ENCODE data around the gene VPS16.

The VPS16 gene

GRCh38 chr20:2858591-2858990, 18.0 kb downstream of the VPS16 start:
- ChIA-PET POLR2A (no interaction called here), CTCF (interaction anchor here (1.2 to 1.7 kb wide), 4 partner anchors 103 to 171 kb away, joined by 3 to 4 read pairs (median 3); no protein-coding TSS in a partner anchor)
- Histone ChIP-seq H3K36me3 (ENCODE audit: control insufficient read depth in 4 of 4, insufficient read depth in 4 of 4, low read length in 3 of 4) (peaks cover 3 to 36% (median 21%) of the 10 kb centered on the region in 4 experiments), H3K4me1 (ENCODE audit: control extremely low read depth in 1 of 4, control insufficient read depth in 4 of 4, insufficient read depth in 4 of 4, low read length in 3 of 4) (peaks cover 0 to 10% (median 0%) of the 10 kb centered on the region in 4 experiments), H3K27me3 (replicated peaks in 2 of 5; ENCODE audit: control insufficient read depth in 4 of 5, insufficient read depth in 5 of 5, low read length in 4 of 5) (no peaks in the 10 kb centered on the region), H3K4me3 (ENCODE audit: control insufficient read depth in 1 of 7, extremely low read depth in 1 of 7, insufficient read depth in 4 of 7, low read depth in 2 of 7, low read length in 6 of 7) (no peak overlapping the region), H3K9me3 (ENCODE audit: control extremely low read depth in 1 of 5, control insufficient read depth in 4 of 5, insufficient read depth in 2 of 5, low read depth in 1 of 5, low read length in 4 of 5) (no peaks in the 10 kb centered on the region), H3K27ac (ENCODE audit: insufficient read depth in 1 of 2, low read depth in 1 of 2, low read length in 2 of 2, poor library complexity in 1 of 2, severe bottlenecking in 2 of 2) (no peak overlapping the region)
- 100% methylated on average over 2 of the region's 2 CpGs for WGBS (ENCODE audit: insufficient coverage)
- DNase-seq = no peak

DNA sequence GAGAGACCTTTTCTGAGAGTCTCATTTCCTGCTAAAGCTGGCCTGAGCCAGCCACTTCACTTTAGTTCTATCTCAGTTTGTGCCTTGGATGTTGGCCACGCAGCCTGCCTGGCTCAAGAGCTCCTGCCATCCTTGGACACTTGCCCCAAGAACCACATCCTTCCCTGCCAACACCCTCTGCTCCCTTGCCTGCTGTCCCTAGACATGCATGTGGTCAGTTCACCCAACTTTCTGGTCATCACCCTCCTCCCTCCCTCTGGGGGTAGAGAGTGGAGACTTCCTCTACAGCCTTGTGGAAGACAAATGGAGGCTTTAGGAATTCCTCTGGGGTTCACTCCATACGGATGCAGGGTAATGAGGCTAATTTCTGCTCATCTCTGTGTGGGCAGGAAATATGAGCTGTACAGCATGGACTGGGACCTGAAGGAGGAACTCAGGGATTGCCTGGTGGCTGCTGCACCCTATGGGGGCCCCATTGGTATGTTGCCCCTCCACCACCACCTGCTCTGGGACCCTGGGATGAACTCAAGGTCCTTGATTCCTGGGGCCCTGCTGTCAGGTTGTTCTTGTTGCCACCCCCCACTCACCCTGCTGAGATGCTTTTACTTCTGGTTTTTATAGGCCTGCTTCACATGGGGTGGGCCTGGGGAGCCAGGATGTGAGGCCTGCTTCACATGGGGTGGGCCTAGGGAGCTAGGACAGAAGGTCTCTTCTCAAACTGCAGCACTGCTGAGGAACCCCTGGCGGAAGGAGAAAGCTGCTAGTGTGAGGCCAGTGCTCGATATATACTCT, 19.0 kb downstream of the VPS16 start:
- no peak for DNase-seq
- peaks cover 0 to 10% (median 0%) of the 10 kb centered on the region in 4 experiments for H3K4me1 ChIP-seq (ENCODE audit: control extremely low read depth in 1 of 4, control insufficient read depth in 4 of 4, insufficient read depth in 4 of 4, low read length in 3 of 4)
- ChIA-PET POLR2A (interaction anchor here (0.6 to 1.0 kb wide), 2 partner anchors 36 to 207 kb away, joined by 3 read pairs; partner anchors contain the start of gene NOP56), CTCF (interaction anchor here (1.1 to 2.0 kb wide), 6 partner anchors 55 to 172 kb away, joined by 3 to 4 read pairs (median 3); no protein-coding TSS in a partner anchor)
- H3K36me3 ChIP-seq (ENCODE audit: control insufficient read depth in 4 of 4, insufficient read depth in 4 of 4, low read length in 3 of 4) = peaks cover 3 to 44% (median 25%) of the 10 kb centered on the region in 4 experiments
- WGBS (ENCODE audit: insufficient coverage) = 97% methylated on average over 4 of the region's 4 CpGs
- H3K27me3 ChIP-seq (replicated peaks in 2 of 5; ENCODE audit: control insufficient read depth in 4 of 5, insufficient read depth in 5 of 5, low read length in 4 of 5) = no peaks in the 10 kb centered on the region
- no peak overlapping the region for H3K27ac ChIP-seq (ENCODE audit: insufficient read depth in 1 of 2, low read depth in 1 of 2, low read length in 2 of 2, poor library complexity in 1 of 2, severe bottlenecking in 2 of 2)
- no peak overlapping the region for H3K4me3 ChIP-seq (ENCODE audit: control insufficient read depth in 1 of 7, extremely low read depth in 1 of 7, insufficient read depth in 4 of 7, low read depth in 2 of 7, low read length in 6 of 7)
- H3K9me3 ChIP-seq (ENCODE audit: control extremely low read depth in 1 of 5, control insufficient read depth in 4 of 5, insufficient read depth in 2 of 5, low read depth in 1 of 5, low read length in 4 of 5) = no peaks in the 10 kb centered on the region

DNA sequence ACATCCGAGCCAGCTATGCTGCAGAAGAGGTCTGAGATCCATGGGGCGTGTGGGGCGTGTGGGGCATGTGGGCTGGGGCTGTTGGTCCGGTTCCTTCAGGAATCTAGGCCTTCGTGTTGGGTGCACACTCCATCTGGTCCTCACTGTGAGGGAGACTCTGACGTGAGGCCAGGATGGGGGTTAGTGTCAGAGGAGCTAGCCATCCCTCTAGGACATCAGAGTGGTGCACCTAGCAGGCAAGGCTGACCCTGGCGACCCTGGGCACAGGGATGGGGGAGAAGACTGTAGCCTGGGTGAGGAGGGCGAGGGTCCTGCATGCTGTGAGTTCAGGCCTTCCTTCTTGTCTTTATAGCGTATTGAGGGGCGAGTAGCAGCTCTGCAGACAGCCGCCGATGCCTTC, 24.1 kb downstream of the VPS16 start:
- CTCF ChIA-PET = interaction anchor here (0.8 to 3.9 kb wide), 13 partner anchors 11 to 176 kb away, joined by 3 to 18 read pairs (median 3); no protein-coding TSS in a partner anchor
- Histone ChIP-seq H3K27me3 (replicated peaks in 2 of 5; ENCODE audit: control insufficient read depth in 4 of 5, insufficient read depth in 5 of 5, low read length in 4 of 5) (no peaks in the 10 kb centered on the region), H3K4me3 (ENCODE audit: control insufficient read depth in 1 of 7, extremely low read depth in 1 of 7, insufficient read depth in 4 of 7, low read depth in 2 of 7, low read length in 6 of 7) (no peak overlapping the region), H3K9me3 (ENCODE audit: control extremely low read depth in 1 of 5, control insufficient read depth in 4 of 5, insufficient read depth in 2 of 5, low read depth in 1 of 5, low read length in 4 of 5) (no peaks in the 10 kb centered on the region), H3K4me1 (ENCODE audit: control extremely low read depth in 1 of 4, control insufficient read depth in 4 of 4, insufficient read depth in 4 of 4, low read length in 3 of 4) (peaks cover 0 to 31% (median 25%) of the 10 kb centered on the region in 4 experiments), H3K27ac (ENCODE audit: insufficient read depth in 1 of 2, low read depth in 1 of 2, low read length in 2 of 2, poor library complexity in 1 of 2, severe bottlenecking in 2 of 2) (no peak overlapping the region), H3K36me3 (ENCODE audit: control insufficient read depth in 4 of 4, insufficient read depth in 4 of 4, low read length in 3 of 4) (peaks cover 3 to 62% (median 36%) of the 10 kb centered on the region in 4 experiments)
- WGBS (ENCODE audit: insufficient coverage) = 99% methylated on average over 11 of the region's 12 CpGs
- DNase-seq = no peak
- POLR2A ChIA-PET = interaction anchor here (0.6 kb wide), 1 partner anchor 74 kb away, joined by 4 read pairs; no protein-coding TSS in a partner anchor

- no peak for DNase-seq
- ChIA-PET POLR2A (interaction anchor here (0.6 kb wide), 1 partner anchor 75 kb away, joined by 4 read pairs; no protein-coding TSS in a partner anchor), CTCF (interaction anchor here (0.8 to 3.9 kb wide), 15 partner anchors 10 to 178 kb away, joined by 3 to 18 read pairs (median 3); no protein-coding TSS in a partner anchor)
- Histone ChIP-seq H3K27me3 (replicated peaks in 2 of 5; ENCODE audit: control insufficient read depth in 4 of 5, insufficient read depth in 5 of 5, low read length in 4 of 5) (no peaks in the 10 kb centered on the region), H3K4me3 (ENCODE audit: control insufficient read depth in 1 of 7, extremely low read depth in 1 of 7, insufficient read depth in 4 of 7, low read depth in 2 of 7, low read length in 6 of 7) (no peak overlapping the region), H3K9me3 (ENCODE audit: control extremely low read depth in 1 of 5, control insufficient read depth in 4 of 5, insufficient read depth in 2 of 5, low read depth in 1 of 5, low read length in 4 of 5) (no peaks in the 10 kb centered on the region), H3K27ac (ENCODE audit: insufficient read depth in 1 of 2, low read depth in 1 of 2, low read length in 2 of 2, poor library complexity in 1 of 2, severe bottlenecking in 2 of 2) (no peak overlapping the region), H3K36me3 (ENCODE audit: control insufficient read depth in 4 of 4, insufficient read depth in 4 of 4, low read length in 3 of 4) (peaks cover 3 to 59% (median 36%) of the 10 kb centered on the region in 4 experiments), H3K4me1 (ENCODE audit: control extremely low read depth in 1 of 4, control insufficient read depth in 4 of 4, insufficient read depth in 4 of 4, low read length in 3 of 4) (peaks cover 0 to 30% (median 25%) of the 10 kb centered on the region in 4 experiments)
- 98% methylated on average over 9 of the region's 10 CpGs for WGBS (ENCODE audit: insufficient coverage)
Measured at GRCh38 chr20:2865101-2865500, 24.6 kb downstream of the VPS16 start.

- Histone ChIP-seq H3K27ac (ENCODE audit: insufficient read depth in 1 of 2, low read depth in 1 of 2, low read length in 2 of 2, poor library complexity in 1 of 2, severe bottlenecking in 2 of 2) (no peak overlapping the region), H3K27me3 (replicated peaks in 2 of 5; ENCODE audit: control insufficient read depth in 4 of 5, insufficient read depth in 5 of 5, low read length in 4 of 5) (no peaks in the 10 kb centered on the region), H3K4me1 (ENCODE audit: control extremely low read depth in 1 of 4, control insufficient read depth in 4 of 4, insufficient read depth in 4 of 4, low read length in 3 of 4) (peaks cover 2 to 35% (median 30%) of the 10 kb centered on the region in 4 experiments), H3K36me3 (ENCODE audit: control insufficient read depth in 4 of 4, insufficient read depth in 4 of 4, low read length in 3 of 4) (peaks cover 3 to 54% (median 33%) of the 10 kb centered on the region in 4 experiments), H3K4me3 (ENCODE audit: control insufficient read depth in 1 of 7, extremely low read depth in 1 of 7, insufficient read depth in 4 of 7, low read depth in 2 of 7, low read length in 6 of 7) (no peak overlapping the region), H3K9me3 (ENCODE audit: control extremely low read depth in 1 of 5, control insufficient read depth in 4 of 5, insufficient read depth in 2 of 5, low read depth in 1 of 5, low read length in 4 of 5) (no peaks in the 10 kb centered on the region)
- 64% methylated on average over 3 of the region's 3 CpGs for WGBS (ENCODE audit: insufficient coverage)
- ChIA-PET POLR2A (no interaction called here), CTCF (interaction anchor here (1.0 to 3.9 kb wide), 16 partner anchors 10 to 178 kb away, joined by 3 to 18 read pairs (median 4); no protein-coding TSS in a partner anchor)
- peak in 2 of 3 donors; percentile 28 to 50 for DNase-seq
Measured at GRCh38 chr20:2865630-2866029, 25.1 kb downstream of the VPS16 start.

GRCh38 chr20:2866236-2866635, 25.7 kb downstream of the VPS16 start:
- 97% methylated on average over 8 of the region's 11 CpGs for WGBS (ENCODE audit: insufficient coverage)
- no peaks in the 10 kb centered on the region for H3K9me3 ChIP-seq (ENCODE audit: control extremely low read depth in 1 of 5, control insufficient read depth in 4 of 5, insufficient read depth in 2 of 5, low read depth in 1 of 5, low read length in 4 of 5)
- H3K4me1 ChIP-seq (ENCODE audit: control extremely low read depth in 1 of 4, control insufficient read depth in 4 of 4, insufficient read depth in 4 of 4, low read length in 3 of 4) = peaks cover 2 to 41% (median 36%) of the 10 kb centered on the region in 4 experiments
- no peak overlapping the region for H3K4me3 ChIP-seq (ENCODE audit: control insufficient read depth in 1 of 7, extremely low read depth in 1 of 7, insufficient read depth in 4 of 7, low read depth in 2 of 7, low read length in 6 of 7)
- peaks cover 0 to 48% (median 30%) of the 10 kb centered on the region in 4 experiments for H3K36me3 ChIP-seq (ENCODE audit: control insufficient read depth in 4 of 4, insufficient read depth in 4 of 4, low read length in 3 of 4)
- POLR2A ChIA-PET = no interaction called here
- no peak overlapping the region for H3K27ac ChIP-seq (ENCODE audit: insufficient read depth in 1 of 2, low read depth in 1 of 2, low read length in 2 of 2, poor library complexity in 1 of 2, severe bottlenecking in 2 of 2)
- H3K27me3 ChIP-seq (replicated peaks in 2 of 5; ENCODE audit: control insufficient read depth in 4 of 5, insufficient read depth in 5 of 5, low read length in 4 of 5) = no peaks in the 10 kb centered on the region
- no peak for DNase-seq
- CTCF ChIA-PET = interaction anchor here (0.7 to 3.9 kb wide), 9 partner anchors 11 to 134 kb away, joined by 3 to 18 read pairs (median 4); no protein-coding TSS in a partner anchor

Measured in common myeloid progenitor, CD34-positive (primary cell).